ENCODE measurements around the gene ADCYAP1R1.
A peak's percentile ranks its signal among the peaks of the same experiment; 100 is the strongest.

Gene ADCYAP1R1

DNA sequence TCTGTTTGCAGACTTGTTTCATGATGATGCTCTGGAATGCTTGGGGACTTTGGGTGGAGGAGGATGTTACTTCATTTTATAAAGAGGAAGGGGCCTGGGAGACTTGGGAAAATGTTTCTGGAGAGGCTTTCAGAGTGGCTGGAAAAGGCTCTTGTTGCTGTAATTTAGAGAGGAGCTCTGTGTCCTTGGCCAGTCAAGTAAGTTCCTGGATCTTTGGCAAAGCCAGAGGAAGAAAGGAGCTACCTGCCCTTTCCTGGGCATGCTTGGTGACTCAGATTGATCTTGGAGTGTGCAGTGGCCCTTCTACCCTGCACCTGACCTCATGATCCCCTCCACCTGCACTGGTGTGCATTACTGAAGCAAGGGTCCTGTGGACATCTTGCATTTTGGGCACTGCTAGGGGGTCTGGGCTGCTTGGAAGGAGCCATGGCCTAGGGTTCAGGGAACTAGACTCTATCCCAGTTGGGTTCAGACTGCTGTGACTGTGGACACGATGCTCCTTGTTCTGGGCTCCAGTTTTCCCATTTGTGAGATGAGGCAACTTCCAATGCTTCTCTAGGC, 56.1 kb downstream of the ADCYAP1R1 start:
- no peak for DNase-seq

DNA sequence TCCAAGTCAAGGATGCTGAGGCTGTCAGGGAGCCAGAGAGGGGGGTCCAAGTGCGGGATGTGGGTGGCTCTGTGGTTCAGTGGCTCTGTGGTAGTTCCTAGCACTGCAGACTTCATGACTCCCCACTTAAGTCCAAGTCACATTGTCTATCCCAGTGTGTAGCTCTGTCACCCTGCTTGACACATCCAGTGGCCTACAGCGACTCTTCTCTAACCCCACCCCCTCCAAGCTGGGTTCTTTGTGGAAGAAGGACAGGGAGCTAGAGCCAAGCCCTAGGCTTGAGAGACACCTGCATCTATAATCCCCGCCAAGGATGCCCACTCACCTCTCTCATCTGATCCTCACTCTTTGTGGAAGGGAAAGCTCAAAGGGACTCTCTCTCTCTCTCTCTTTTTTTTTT, 57.6 kb downstream of the ADCYAP1R1 start:
- DNase-seq = no peak

DNA sequence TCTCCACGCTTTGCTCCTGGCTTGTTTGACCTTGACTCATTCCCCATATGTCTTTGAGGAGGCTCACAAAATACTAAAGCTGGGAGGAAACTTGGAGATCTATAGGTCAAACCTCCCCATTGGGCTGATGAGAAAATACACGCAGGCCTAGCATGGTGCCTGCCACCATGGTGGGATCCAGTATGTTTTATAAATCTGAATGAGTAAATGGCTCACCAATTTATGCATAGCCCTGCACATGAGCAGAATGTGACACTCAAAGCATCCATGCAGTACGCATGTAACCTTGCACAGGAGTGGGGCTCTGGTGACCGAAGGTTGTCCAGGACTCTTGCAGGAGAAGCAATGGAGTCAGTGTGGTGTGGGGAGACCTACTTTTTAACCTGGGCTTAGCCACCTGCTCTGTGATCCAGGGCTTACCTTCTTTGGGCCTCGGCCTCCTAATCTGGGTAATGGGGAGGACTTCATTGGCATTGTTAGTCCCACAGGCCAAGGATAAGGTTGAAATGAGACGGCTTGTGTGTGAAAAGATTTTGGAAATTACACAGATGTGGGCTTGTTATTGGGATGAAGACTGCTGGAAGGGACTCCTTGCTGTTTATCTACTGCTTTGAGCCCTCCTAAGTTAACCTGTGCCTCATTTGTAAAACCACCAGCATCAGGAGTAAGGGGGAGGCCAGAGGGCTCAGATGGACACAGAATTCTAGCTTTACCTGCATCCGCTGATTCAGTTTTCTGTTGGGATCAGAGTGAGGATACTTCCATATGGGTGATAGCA, 58.4 kb downstream of the ADCYAP1R1 start:
- DNase-seq = no peak

DNA sequence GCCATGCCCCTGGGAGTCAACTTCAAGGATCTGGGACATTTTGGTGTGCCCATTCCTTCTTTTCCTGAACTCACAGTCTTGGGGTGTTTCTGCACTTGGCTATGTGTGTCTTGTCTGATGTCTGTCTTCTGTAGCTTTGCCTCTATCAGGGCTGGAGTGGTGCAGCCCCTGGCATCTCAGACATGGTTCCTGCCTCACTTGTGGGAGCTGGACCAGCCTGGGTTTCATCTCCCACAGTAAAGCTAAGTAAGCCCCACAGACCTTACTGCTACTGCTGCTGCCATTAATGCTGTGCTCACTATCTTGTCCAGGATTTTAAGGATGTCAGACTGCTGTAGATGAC, 59.0 kb downstream of the ADCYAP1R1 start:
- DNase-seq = no peak

DNA sequence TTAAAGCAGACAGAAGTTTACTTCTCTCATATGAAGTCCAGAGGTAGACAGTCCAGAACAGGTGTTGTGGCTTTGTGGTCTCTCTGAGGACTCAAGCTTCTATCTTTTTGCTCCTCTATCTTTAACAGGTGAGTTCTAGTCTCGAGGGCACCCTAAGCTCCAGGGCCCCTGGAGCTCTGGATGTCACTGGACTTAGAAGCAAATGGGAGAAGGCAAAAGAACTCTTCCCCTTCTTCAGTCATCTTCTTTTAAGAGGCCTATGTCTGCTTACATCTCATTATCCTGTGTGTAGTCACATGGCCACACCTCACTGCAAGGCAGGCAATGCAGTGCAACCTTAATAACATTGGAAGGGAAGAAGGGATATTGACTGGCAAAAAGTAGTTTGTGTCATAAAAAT, 61.6 kb downstream of the ADCYAP1R1 start:
- DNase-seq = no peak

DNA sequence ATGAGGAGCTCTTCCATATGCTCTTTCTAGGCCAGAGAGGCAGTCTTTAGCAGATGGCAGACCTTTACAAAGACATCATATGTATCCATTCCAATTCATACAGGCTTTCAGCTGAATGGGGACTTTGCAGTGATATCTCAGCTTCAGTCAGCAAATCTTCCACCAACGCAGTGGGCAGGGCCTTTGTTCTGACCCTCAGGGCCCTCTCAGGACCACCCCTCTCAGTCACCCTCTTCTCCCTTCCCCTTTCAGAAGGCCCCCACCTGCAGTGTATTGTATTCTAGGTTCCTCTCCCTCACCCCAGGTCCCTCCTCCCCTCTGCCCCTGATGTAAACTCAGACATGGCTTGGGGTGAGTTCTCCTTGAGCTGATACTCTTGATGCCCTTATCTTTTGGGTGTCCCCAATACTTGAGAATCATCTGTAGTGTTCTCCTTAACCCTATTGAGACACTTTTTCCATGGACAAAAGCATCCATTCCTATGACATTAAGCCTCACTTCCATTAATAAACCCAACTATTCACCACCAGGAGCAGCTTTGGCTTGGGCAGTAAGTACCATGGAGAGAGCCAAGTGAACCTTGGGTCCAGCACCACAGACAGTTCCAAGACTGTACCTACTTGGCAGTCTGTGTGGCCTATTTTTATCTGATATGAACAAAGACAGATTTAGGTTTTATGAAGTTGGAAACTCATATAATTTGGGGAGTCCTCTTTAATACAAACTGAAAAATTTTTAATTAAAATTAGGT, 62.7 kb downstream of the ADCYAP1R1 start:
- no peak for DNase-seq

DNA sequence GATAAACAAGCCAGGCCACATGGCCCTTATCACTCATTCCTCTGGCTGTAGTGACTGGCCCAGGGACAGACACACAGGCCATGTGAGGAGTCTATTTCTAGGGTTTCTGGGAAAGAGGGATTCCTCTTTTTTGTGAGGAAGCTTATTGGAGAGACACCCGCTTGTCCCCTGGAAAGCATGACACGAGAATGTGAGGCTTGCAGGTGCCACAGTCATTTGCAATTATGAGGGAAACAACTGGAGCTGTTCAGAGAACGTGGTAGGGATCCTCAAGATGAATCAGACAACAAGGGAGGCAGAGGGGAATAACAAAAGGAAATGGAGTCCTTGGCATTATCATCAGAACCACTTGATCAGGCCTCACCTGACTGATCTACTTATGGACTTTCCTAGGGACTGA, 64.5 kb downstream of the ADCYAP1R1 start:
- DNase-seq = no peak

DNA sequence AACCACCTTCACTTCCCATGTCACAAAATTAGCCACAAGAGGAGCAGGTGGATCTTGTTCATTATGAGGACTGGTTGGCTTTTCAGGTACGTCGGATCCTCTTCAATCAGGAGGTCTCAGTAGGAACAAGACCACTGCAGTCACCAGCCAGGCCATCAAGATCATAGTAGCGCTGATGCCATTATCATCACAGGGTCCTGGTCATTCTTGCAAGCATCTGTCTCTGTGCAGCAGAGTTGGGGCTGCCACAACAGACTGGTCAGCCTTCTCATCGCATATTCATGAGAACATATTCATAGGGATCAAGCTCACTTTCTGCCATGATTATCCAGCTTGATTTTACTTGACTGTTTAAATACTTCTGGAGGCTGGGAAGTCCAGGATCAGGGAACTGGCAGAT, 67.1 kb downstream of the ADCYAP1R1 start:
- DNase-seq = no peak

DNA sequence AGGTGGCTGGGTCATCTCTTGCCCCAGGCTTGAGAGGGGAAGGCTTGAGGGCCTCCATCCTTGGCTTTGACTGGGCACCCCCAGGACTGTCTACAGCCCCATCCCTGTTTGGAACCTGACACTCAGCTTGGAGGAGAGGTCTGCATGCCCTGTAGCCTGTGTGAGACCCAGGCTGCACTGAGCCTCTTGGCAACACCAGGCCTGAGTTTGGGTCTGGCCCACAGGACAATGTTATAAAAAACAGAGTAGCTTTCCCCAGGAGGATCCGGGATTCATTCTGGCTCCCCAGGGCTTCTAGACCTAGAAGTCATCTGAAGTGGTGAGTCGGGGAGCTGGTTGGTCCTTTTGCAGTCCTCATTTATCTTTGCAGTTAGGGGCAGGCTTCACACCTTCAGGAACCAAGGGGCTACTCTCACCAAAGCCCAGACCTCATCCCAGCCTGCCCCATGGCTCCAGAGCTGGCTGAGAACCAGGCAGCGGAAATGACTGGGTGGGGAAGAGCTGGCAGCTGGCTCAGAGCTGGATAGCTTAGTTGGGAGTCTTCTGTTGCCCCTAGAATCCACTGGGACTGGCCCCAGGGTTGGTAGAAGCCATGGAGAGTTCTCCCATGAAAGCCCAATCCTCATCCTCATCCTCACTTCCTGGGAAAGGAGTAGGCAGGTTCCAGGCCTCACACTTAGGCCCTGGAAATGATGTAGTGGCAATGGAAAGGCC, 68.8 kb downstream of the ADCYAP1R1 start:
- DNase-seq = no peak

DNA sequence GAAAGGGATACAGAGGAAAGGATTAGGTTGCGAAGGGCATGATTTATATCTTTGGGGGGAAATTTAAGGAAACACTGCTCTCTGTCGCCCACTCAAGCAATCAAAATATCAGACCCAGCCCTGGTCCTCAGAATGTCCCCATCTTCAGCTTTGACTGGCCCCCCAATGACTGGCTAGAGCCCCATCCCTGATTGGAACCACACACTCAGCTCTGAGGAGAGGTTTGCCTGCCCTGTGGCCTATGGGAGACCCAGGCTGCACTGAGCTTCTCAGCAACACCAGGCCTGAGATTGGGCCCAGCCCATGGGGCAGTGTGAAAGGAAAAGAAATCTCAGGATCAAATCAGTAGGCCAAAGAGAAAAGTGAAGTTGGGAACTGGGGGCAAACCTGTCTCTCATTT, 69.5 kb downstream of the ADCYAP1R1 start:
- no peak for DNase-seq

DNA sequence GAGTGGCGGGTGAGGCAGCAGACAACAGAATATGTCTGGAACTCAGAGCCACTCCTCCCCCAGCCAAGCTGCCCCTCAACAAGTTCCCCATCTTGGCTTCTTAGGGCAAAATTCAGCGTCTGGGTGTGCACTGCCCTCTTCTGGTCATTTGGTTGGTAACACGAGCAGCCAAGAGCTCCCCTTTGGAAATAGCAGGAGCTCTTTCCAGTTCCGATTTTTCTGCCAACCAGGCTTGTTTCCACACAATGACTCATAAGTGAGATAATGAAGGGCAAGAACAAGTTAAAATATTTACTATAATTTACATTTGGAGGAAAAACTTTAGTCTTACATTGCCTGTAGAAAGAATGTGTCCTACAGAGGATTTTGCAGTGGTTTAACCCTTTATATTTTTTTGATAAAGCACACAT, 70.5 kb downstream of the ADCYAP1R1 start:
- DNase-seq = peak; percentile 67

DNA sequence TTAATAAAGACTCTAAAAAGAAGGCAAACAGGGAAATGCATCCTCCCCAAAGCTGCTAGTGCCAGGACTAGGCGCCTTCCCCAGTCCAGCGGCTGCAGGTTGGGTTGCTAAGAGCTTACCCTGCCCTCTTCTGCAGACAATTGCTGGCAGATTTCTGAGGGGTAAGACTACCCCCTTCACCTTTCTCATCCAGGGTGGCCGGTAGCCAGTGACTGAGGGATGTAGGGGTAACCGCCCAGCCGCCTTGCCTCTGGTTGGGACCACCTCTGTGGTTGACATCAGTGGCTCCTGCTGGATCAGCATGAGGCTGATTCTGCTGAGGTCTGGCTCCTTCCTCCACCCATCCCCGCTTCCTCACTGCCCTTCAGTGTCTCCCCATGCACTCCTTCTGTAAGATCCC, 71.2 kb downstream of the ADCYAP1R1 start:
- no peak for DNase-seq

DNA sequence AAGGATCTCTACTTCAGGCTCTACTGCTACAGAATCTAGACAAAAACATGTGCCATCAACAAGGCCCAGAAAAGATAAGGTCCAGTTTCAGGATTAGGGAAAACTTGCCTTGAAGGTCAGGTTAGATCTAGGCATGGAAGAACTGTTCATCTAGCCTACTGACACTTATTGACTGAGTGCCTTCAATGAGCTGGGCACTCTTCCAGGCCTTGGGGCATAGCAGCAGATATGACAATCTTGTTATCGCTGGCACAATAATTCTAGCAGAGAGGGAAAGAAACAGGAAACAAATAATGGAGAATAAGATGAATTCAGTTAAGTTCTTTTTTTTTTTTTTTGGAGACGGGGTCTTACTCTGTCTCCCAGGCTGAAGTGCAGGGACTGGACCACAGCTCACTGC, 71.6 kb downstream of the ADCYAP1R1 start:
- no peak for DNase-seq

DNA sequence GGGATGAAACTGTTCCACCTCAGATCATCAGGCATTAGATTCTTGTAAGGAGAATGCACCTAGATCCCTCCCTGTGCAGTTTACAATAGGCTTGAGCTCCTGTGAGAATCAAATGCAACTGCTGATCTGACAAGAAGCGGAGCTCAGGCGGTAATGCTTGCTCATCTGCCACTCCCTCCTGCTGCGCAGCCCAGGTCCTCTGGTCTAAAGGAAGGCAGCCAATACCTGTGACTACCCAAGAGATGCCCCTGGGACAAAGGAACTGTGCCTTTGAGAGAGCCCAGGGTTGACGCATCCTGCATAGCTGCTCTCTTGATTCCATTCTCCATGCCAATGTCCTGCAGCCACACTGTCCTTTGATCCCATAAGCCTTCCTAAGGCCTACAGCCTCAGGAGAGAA, 73.1 kb downstream of the ADCYAP1R1 start:
- DNase-seq = no peak

DNA sequence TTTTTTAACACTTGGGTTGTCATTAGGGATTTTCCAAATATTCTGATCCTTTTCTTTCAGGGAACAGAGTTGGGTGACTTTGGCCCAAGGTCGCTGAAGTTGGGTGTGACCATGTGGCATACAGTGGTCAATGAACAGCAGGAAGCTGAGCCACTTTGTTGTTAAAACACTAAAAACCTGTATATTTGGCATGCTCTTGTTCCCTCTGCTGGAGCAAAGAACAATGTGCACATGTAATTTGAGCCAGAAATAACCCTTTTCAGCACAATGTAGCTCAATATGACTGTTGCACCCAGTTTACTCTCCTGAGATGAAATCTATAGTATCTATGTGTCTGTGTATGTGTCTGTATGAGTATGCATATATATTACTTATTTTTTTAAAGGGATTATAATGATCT, 74.9 kb downstream of the ADCYAP1R1 start:
- DNase-seq = no peak

DNA sequence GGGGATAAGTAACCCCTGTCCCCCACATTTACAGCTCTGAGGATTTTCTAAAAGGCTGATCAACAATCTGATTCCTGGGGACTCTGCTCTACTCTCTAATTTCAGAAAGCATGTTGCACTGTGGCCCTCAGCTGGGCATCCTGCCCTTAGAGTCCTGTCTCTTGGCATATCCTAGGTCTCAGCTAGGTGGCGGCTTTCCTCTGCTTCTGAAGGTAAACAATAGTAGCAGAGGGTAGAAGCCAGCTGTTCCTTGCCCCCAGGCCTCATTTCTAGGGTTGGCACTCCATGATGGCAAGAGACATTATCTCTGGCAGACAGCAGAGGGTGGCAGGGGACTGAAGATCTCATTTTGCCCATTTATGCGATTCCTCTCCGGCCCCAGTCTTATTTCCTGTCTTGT, 77.0 kb downstream of the ADCYAP1R1 start:
- peak; percentile 10 for DNase-seq

DNA sequence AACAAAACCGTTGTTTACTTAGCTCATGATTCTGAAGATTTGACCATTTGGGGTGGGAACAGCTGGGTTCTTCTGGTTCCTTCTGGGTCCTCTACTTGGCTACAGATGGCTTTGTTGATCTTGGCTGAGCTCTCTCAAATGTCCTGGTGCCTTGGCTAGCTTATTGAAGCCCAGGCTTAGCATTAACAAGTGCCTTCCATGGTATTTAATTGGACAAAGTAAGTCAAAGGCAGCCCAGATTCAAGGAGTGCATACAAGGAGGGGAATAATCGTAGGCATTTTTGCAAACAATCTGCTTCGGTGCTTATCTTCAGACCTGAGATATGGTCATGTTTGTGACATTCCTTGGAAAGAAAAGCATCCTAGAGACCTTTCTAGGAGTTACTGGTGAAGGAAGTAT, 81.4 kb downstream of the ADCYAP1R1 start:
- DNase-seq = no peak

DNA sequence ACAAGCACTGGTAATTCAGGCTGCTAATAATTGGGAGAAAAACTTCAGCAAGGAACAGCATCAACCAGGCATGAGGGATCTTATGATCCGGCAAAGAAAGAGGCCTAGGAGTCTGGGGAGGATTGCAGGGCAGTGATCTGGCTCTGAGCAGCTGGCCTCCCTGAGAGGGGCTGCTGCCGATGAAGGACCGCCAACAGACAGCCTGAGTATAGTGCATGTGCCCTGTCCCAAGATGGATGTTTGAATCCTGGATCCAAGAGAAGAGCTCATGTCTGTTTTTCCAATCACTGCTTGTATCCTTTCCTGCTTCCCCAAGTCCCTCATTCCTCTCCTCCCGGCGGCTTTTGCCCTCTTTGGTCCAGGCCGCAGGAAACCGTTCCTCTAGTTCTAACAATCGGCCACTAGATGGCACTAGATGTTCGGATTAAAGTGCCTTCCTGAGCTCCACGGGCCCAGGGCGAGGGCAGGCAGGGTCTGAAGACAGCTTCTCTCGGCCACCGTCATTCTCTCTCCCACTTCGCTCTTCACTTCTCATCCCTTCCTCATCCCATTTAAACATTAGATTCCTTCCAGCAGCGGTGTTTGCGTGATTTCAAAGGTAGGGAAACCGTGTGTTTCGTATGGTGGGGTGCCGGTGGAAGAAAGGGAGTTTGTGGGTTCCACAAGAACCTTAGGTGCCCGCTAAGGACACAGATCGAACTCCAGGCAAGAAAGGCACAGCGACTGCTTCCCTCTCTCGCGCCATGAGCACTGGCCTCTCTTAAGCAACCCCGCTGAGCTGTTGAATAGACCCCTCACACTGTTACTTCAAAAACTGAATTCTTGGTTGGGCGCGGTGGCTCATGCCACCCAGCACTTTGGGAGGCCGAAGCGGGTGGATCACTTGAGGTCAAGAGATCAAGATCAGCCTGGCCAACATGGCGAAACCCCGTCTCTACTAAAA, 82.4 kb downstream of the ADCYAP1R1 start:
- peak; percentile 85 for DNase-seq

DNA sequence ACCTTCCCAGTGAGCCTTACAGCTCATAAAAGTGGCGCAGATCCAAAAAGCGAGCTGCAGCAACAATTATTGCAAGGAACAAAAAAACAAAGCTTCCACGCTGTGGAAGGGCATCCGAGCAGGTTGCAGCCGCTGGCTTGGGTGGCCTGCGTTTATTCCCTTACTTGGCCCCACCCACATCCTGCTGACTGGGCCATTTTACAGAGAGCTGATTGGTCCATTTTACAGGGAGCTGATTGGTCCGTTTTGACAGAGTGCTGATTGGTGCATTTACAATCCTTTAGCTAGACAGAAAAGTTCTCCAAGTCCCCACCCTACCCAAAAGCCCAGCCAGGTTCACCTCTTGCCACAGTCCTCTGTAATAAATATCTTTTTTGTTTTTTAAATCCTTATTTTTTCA, 85.1 kb downstream of the ADCYAP1R1 start:
- no peak for DNase-seq

DNA sequence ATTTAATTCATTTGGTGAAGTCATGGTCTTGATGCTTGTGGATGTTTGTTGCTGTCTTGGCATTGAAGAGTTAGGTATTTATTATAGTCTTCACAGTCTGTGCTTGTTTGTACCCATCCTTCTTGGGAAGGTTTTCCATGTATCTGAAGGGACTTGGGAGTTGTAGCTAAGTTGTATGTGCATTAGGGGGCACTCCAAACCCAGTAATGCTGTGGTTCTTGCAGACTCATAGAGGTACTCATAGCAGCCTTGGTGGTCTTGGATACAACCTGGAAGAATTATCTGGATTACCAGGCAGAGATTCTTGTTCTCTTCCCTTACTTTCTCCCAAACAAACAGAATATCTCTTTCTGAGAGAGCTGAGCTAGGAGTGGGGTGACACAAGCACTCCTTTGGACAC, 93.2 kb downstream of the ADCYAP1R1 start:
- DNase-seq = no peak

DNA sequence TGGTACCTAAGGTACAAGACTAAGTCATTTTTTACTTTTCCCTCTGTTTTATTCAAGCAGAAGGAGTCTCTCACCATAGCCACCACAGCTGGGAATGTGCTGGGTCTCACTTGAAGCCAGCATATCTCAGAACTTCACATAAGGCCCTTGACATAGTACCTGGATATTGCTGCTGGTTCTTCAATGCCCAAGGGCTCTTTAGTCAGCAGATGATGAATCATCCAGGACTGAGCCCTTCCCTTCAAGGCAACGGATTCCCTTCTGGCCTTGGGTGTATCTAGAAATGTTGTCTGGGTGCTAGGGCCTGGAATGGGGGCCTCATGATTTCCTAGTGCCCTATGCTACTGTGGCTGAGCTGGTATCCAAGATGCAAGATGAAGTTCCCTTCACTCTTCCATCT, 93.9 kb downstream of the ADCYAP1R1 start:
- no peak for DNase-seq

DNA sequence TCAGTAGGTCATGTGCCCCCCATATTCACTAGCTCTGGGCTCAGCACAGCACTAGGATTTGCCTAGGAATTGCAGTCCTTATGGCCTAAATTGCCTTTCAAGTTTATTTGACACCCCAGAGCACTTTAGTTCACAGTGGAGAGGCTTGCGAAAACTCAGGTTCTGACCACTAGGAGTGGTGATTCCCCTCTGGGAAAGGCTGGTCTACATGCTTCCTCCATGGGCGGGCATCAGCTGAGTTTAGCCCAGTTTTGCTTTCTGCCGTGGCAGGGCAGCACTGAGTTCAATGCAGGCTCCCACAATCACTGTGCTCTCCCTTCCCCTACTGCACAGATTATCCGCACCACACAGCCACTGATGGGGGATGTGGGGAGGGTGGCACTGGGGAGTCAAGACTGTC, 94.4 kb downstream of the ADCYAP1R1 start:
- no peak for DNase-seq

DNA sequence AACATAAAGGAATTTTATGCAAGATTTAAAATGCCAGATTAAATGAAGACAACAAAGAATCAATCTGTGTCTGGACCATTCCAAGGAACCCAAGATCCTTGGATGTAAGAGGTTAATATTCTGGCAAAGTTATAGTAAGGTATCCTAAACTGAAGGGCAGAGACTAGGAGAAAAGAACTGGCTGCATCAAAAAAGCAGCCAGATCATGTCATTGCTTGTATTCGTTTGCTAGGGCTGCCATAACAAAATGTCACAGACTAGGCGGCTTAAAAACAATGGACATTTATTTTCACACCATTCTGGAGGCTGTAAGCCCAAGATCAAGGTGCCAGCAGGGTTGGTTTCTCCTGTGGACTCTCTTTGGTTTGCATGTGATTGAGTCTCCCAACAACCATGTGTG, 99.7 kb downstream of the ADCYAP1R1 start:
- no peak for DNase-seq
